DOHH2 (cell line): ENCODE measurements around the gene NR2F1.

Experiments used
- CTCF ChIP-seq: fragments of 200-600 bp; sonication (generic); IDR thresholded peaks from one replicate; pipeline ENCODE4 v1.5.1; 2014; ENCODE audit warnings: antibody characterized with exemption, mild to moderate bottlenecking, low read depth, low read length; ENCODE audit not compliant: poor library complexity, severe bottlenecking
- EZH2phosphoT487 ChIP-seq: fragments of 200-600 bp; sonication (generic); IDR thresholded peaks from 2 replicates; pipeline ENCODE4 v1.6.1; 2017; ENCODE audit warnings: borderline replicate concordance, mild to moderate bottlenecking, antibody characterized with exemption, low read length, moderate library complexity, mixed read lengths

- TF ChIP-seq CTCF = no peak
- TF ChIP-seq EZH2phosphoT487 = no peak
Measured at GRCh38 chr5:93572101-93572607, 10.9 kb upstream of the NR2F1 start.
